Vagina (tissue), 2 donors: Measurements from ENCODE around the gene TNFRSF6B. TPM values are rescaled to one million over a fixed set of nuclear protein-coding genes. Genes with fewer than 3 reads are reported as not detected.
A peak's percentile ranks its signal among the peaks of the same experiment; 100 is the strongest.

ENCODE experiments used
- DNase-seq, 2 donors: peaks; one replicate each; pipeline ENCODE4 v3.0.0-alpha.2; 2017; ENCODE audit errors: extremely low spot score in 2 of 2
- H3K27ac ChIP-seq: fragments of 200-600 bp; sonication (generic); one replicate; pipeline ENCODE4 v1.5.1; 2019
- H3K27me3 ChIP-seq: fragments of 200-600 bp; sonication (generic); one replicate; pipeline ENCODE4 v1.5.1; 2019
- H3K36me3 ChIP-seq, 2 donors: fragments of 200-600 bp; sonication (generic); one replicate each; pipeline ENCODE4 v1.5.1; 2017 to 2019
- H3K4me1 ChIP-seq: fragments of 200-600 bp; sonication (generic); one replicate; pipeline ENCODE4 v1.5.1; 2019
- H3K4me3 ChIP-seq, 2 donors: fragments of 200-600 bp; sonication (generic); 1 replicate in 1 of 2; 2 replicates in 1 of 2; pipeline ENCODE4 v1.5.1; 2016 to 2019
- H3K9me3 ChIP-seq: fragments of 200-600 bp; sonication (generic); one replicate; pipeline ENCODE4 v1.5.1; 2019
- CTCF ChIP-seq, 3 experiments: fragments of 450-650 bp in 2 of 3; fragments of 200-600 bp in 1 of 3; sonication (generic) in 1 of 3; IDR thresholded peaks; one replicate each; pipeline ENCODE4 v1.5.1; 2017 to 2019; ENCODE audit warnings: antibody characterized with exemption in 3 of 3, mild to moderate bottlenecking in 2 of 3, moderate library complexity in 2 of 3
- POLR2A ChIP-seq, 2 donors: fragments of 450-650 bp; IDR thresholded peaks; one replicate each; pipeline ENCODE4 v1.6.1; 2017; ENCODE audit warnings: antibody characterized with exemption in 2 of 2, mild to moderate bottlenecking in 2 of 2, moderate library complexity in 2 of 2
- POLR2AphosphoS5 ChIP-seq, 2 donors: sonication (generic); formaldehyde crosslinking; IDR thresholded peaks; one replicate each; pipeline ENCODE4 v1.9.0; 2017; ENCODE audit warnings: antibody characterized with exemption in 2 of 2, mild to moderate bottlenecking in 2 of 2, low read depth in 1 of 2; ENCODE audit not compliant: insufficient read depth in 1 of 2
- intact Hi-C: fragments of 100-400 bp; cut with DNase I; formaldehyde crosslinking; loops from one replicate; pipeline ENCODE4 v1.15.1; 2023
- total RNA-seq: library from RNA; depleted of rRNA; stranded (reverse); fragments of >200 nt; gene quantifications from one replicate; pipeline ENCODE4 v1.2.3, GENCODE V29; 2016

Gene TNFRSF6B
- total RNA-seq, 1 donor from 2014 or later: 16.7 TPM

- intact Hi-C loops: no loop called here
- Histone ChIP-seq H3K27me3 (no peaks in the 10 kb centered on the region), H3K27ac (peak overlapping the region; percentile 90), H3K4me1 (peaks cover 50% of the 10 kb centered on the region), H3K9me3 (no peaks in the 10 kb centered on the region), H3K4me3 (peak overlapping the region; percentile 29 to 37), H3K36me3 (peaks cover 0 to 41% of the 10 kb centered on the region in 2 donors)
- DNase-seq: no peak
- no peak for TF ChIP-seq POLR2AphosphoS5 (IDR thresholded peaks at IDR 0.05; ENCODE audit: insufficient read depth in 1 of 2, low read depth in 1 of 2)
- no peak for TF ChIP-seq POLR2A (IDR thresholded peaks at IDR 0.05)
- TF ChIP-seq CTCF (IDR thresholded peaks at IDR 0.05): no peak
These were observed 41.7 kb downstream of the TNFRSF6B start for GRCh38 chr20:63737945-63738686.

GRCh38 chr20:63738687-63739129 lies 42.3 kb downstream of the TNFRSF6B start:
- TF ChIP-seq POLR2AphosphoS5 (IDR thresholded peaks at IDR 0.05; ENCODE audit: insufficient read depth in 1 of 2, low read depth in 1 of 2): no peak
- no peak for TF ChIP-seq POLR2A (IDR thresholded peaks at IDR 0.05)
- no peak for TF ChIP-seq CTCF (IDR thresholded peaks at IDR 0.05)
- peak overlapping the region; percentile 55 to 56 for H3K4me3 ChIP-seq

GRCh38 chr20:63739130-63740069 lies 42.9 kb downstream of the TNFRSF6B start, which contains the start of gene SLC2A4RG:
SLC2A4RG (plus strand) TSS chr20:63739776; CDS start chr20:63739913, 137 bp downstream.
- no peaks in the 10 kb centered on the region for H3K27me3 ChIP-seq
- DNase-seq: no peak
- peak in 1 of 2 donors; percentile 55 for TF ChIP-seq POLR2AphosphoS5 (IDR thresholded peaks at IDR 0.05; ENCODE audit: insufficient read depth in 1 of 2, low read depth in 1 of 2)
- no peak for TF ChIP-seq POLR2A (IDR thresholded peaks at IDR 0.05)
- no peak for TF ChIP-seq CTCF (IDR thresholded peaks at IDR 0.05)
- H3K4me1 ChIP-seq: peaks cover 50% of the 10 kb centered on the region
- peak within 1 kb of the TSS; percentile 56 to 85 for H3K4me3 ChIP-seq
- intact Hi-C loops: no loop called here
- peaks cover 0 to 35% of the 10 kb centered on the region in 2 donors for H3K36me3 ChIP-seq
- H3K27ac ChIP-seq: peak within 1 kb of the TSS; percentile 90
- no peaks in the 10 kb centered on the region for H3K9me3 ChIP-seq

More at GRCh38 chr20:63738687-63739129, 42.3 kb downstream of the TNFRSF6B start:
- DNase-seq: no peak
- intact Hi-C loops: no loop called here
- Histone ChIP-seq H3K4me1 (peaks cover 50% of the 10 kb centered on the region), H3K27ac (peak overlapping the region; percentile 90), H3K27me3 (no peaks in the 10 kb centered on the region), H3K9me3 (no peaks in the 10 kb centered on the region), H3K36me3 (peaks cover 0 to 41% of the 10 kb centered on the region in 2 donors)

- TF ChIP-seq POLR2A (IDR thresholded peaks at IDR 0.05) (no peak), POLR2AphosphoS5 (IDR thresholded peaks at IDR 0.05; ENCODE audit: insufficient read depth in 1 of 2, low read depth in 1 of 2) (no peak), CTCF (IDR thresholded peaks at IDR 0.05) (no peak)
- no peak for DNase-seq
- H3K4me3 ChIP-seq: peak overlapping the region; percentile 54 to 85
- H3K36me3 ChIP-seq: peaks cover 0 to 27% of the 10 kb centered on the region in 2 donors
- H3K4me1 ChIP-seq: peaks cover 50% of the 10 kb centered on the region
- peak overlapping the region; percentile 84 for H3K27ac ChIP-seq
- intact Hi-C loops: no loop called here
- no peaks in the 10 kb centered on the region for H3K27me3 ChIP-seq
- H3K9me3 ChIP-seq: no peaks in the 10 kb centered on the region
These were observed 43.7 kb downstream of the TNFRSF6B start for GRCh38 chr20:63740070-63740626.
